ENCODE data around the gene BEST4.
A peak's percentile ranks its signal among the peaks of the same experiment; 100 is the strongest.

BEST4 gene

DNA sequence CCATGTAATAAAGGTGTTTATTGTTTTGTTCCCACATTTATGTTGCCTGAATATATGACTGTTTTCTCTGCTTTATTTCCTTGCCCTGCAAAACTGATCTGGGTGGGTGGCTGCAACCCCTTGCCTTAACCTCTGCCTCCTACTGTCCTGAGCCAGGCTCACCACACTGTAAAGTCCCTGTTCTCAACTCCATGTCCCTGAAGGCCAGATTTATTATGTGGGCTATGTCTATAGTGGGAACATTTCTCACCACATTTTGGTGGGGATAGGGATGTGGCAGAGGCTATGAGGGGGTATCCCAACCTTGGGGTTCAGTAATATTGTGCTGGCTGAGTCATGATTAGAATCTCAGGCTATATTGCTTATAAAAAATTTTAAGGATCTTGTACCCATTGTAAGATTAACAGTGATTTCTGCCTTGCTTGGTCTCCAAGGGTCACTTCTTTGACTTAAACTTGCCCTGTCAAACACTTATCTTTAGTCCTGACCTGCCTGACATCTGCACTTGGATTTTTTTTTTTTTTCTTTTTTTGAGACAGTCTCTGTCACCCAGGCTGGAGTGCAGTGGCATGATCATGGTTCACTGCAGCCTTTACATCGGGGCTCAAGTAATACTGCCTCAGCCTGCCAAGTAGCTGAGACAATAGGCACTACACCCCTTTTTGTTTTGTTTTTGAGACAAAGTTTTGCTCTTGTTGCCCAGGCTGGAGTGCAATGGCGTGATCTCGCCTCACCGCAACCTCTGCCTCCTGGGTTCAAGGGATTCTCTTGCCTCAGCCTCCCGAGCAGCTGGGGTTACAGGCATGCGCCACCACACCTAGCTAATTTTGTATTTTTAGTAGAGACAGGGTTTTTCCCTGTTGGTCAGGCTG is 9.0 kb downstream of the BEST4 start:
- H3K4me3 ChIP-seq (ENCODE audit: low read depth, low read length) = peak overlapping the region; percentile 69
- no peak for TF ChIP-seq POLR2A (IDR thresholded peaks at IDR 0.05; ENCODE audit: extremely low read depth, insufficient read length)
- TF ChIP-seq CTCF (IDR thresholded peaks at IDR 0.05; ENCODE audit: low read depth, low read length) = no peak
- no peak for TF ChIP-seq MYC (IDR thresholded peaks at IDR 0.05; ENCODE audit: low read depth, low read length)
- no peak for DNase-seq (ENCODE audit: low read depth)

GRCh38 chr1:44777969-44778635 is 9.9 kb downstream of the BEST4 start:
- TF ChIP-seq MAX (IDR thresholded peaks at IDR 0.05; ENCODE audit: low read depth, low read length) (no peak), MYC (IDR thresholded peaks at IDR 0.05; ENCODE audit: low read depth, low read length) (no peak), CTCF (IDR thresholded peaks at IDR 0.05; ENCODE audit: low read depth, low read length) (no peak), POLR2A (IDR thresholded peaks at IDR 0.05; ENCODE audit: extremely low read depth, insufficient read length) (no peak)
- H3K4me3 ChIP-seq (ENCODE audit: low read depth, low read length) = peak overlapping the region; percentile 69
- DNase-seq (ENCODE audit: low read depth) = peak; percentile 36

- no peak for DNase-seq (ENCODE audit: low read depth)
- H3K4me3 ChIP-seq (ENCODE audit: low read depth, low read length) = peak overlapping the region; percentile 69
- TF ChIP-seq POLR2A (IDR thresholded peaks at IDR 0.05; ENCODE audit: extremely low read depth, insufficient read length) (no peak), MAX (IDR thresholded peaks at IDR 0.05; ENCODE audit: low read depth, low read length) (no peak), CTCF (IDR thresholded peaks at IDR 0.05; ENCODE audit: low read depth, low read length) (no peak), MYC (IDR thresholded peaks at IDR 0.05; ENCODE audit: low read depth, low read length) (no peak)
Measured at GRCh38 chr1:44777547-44777946, 10.4 kb downstream of the BEST4 start.

GRCh38 chr1:44776730-44777068 is 11.3 kb downstream of the BEST4 start:
- H3K4me3 ChIP-seq (ENCODE audit: low read depth, low read length) = peak overlapping the region; percentile 69

More at GRCh38 chr1:44776730-44777068, 11.3 kb downstream of the BEST4 start:
- TF ChIP-seq POLR2A (IDR thresholded peaks at IDR 0.05; ENCODE audit: extremely low read depth, insufficient read length) = no peak
- TF ChIP-seq CTCF (IDR thresholded peaks at IDR 0.05; ENCODE audit: low read depth, low read length) = no peak
- TF ChIP-seq MYC (IDR thresholded peaks at IDR 0.05; ENCODE audit: low read depth, low read length) = no peak
- TF ChIP-seq MAX (IDR thresholded peaks at IDR 0.05; ENCODE audit: low read depth, low read length) = no peak
- DNase-seq (ENCODE audit: low read depth) = no peak
